Keratinocyte (primary cell): Measurements from ENCODE around the gene LGALS7B. TPM values are rescaled to one million over a fixed set of nuclear protein-coding genes. Genes with fewer than 3 reads are reported as not detected.

Experiments
- DNase-seq: peaks from one replicate; pipeline ENCODE4 v3.0.0-alpha.2; 2011; ENCODE audit warnings: low read depth, missing footprints, low spot score
- FAIRE-seq: peaks from 2 replicates; lab custom pipeline; 2011; peaks lifted over from hg19 to GRCh38; lab: Jason Lieb, UNC
- H2AFZ ChIP-seq: 2 replicates; pipeline ENCODE4 v1.6.0; 2012; ENCODE audit warnings: low read length, control low read depth, inconsistent platforms; ENCODE audit not compliant: control insufficient read depth
- H3K27ac ChIP-seq: 2 replicates; pipeline ENCODE4 v1.5.1; 2011; ENCODE audit warnings: low read length; ENCODE audit not compliant: control insufficient read depth, insufficient read depth
- H3K27me3 ChIP-seq: 3 replicates; pipeline ENCODE4 v1.6.0; 2011; ENCODE audit warnings: low read length; ENCODE audit not compliant: control insufficient read depth, insufficient read depth; ENCODE audit errors: extremely low read depth
- H3K36me3 ChIP-seq, 2 experiments: 2 replicates in 1 of 2; 3 replicates in 1 of 2; pipeline ENCODE4 v1.5.1; 2011; ENCODE audit warnings: low read length in 2 of 2, mild to moderate bottlenecking in 1 of 2; ENCODE audit not compliant: control insufficient read depth in 2 of 2, insufficient read depth in 2 of 2; ENCODE audit errors: extremely low read depth in 1 of 2
- H3K4me1 ChIP-seq: 3 replicates; pipeline ENCODE4 v1.5.1; 2011; ENCODE audit warnings: low read length; ENCODE audit not compliant: control insufficient read depth, insufficient read depth; ENCODE audit errors: extremely low read depth
- H3K4me2 ChIP-seq: 3 replicates; pipeline ENCODE4 v1.6.0; 2011; ENCODE audit warnings: low read depth, low read length; ENCODE audit not compliant: control insufficient read depth, insufficient read depth; ENCODE audit errors: extremely low read depth
- H3K4me3 ChIP-seq, 3 experiments: fragments of 200-600 bp in 1 of 3; sonication (generic) in 1 of 3; 2 replicates in 2 of 3; 3 replicates in 1 of 3; pipeline ENCODE4 v1.5.1; 2011 to 2016; ENCODE audit warnings: low read length in 3 of 3, mild to moderate bottlenecking in 3 of 3, control low read depth in 2 of 3, inconsistent platforms in 1 of 3, low read depth in 1 of 3, mixed read lengths in 1 of 3, mixed run types in 1 of 3, moderate library complexity in 1 of 3; ENCODE audit not compliant: control insufficient read depth in 2 of 3, insufficient read depth in 2 of 3; ENCODE audit errors: extremely low read depth in 1 of 3
- H3K79me2 ChIP-seq: 2 replicates; pipeline ENCODE4 v1.6.0; 2012; ENCODE audit warnings: low read length; ENCODE audit not compliant: control insufficient read depth, insufficient read depth
- H3K9ac ChIP-seq: 3 replicates; pipeline ENCODE4 v1.6.0; 2011; ENCODE audit warnings: low read length; ENCODE audit not compliant: control insufficient read depth, insufficient read depth; ENCODE audit errors: extremely low read depth
- H3K9me1 ChIP-seq: 3 replicates; pipeline ENCODE4 v1.6.0; 2011; ENCODE audit warnings: low read length; ENCODE audit not compliant: control insufficient read depth, insufficient read depth; ENCODE audit errors: extremely low read depth
- H3K9me3 ChIP-seq: 2 replicates; pipeline ENCODE4 v1.5.1; 2012; ENCODE audit warnings: low read depth, low read length; ENCODE audit not compliant: control insufficient read depth
- H4K20me1 ChIP-seq: 3 replicates; pipeline ENCODE4 v1.6.0; 2011; ENCODE audit warnings: low read length; ENCODE audit not compliant: control insufficient read depth, insufficient read depth; ENCODE audit errors: extremely low read depth
- EZH2 ChIP-seq: IDR thresholded peaks from one replicate; pipeline ENCODE4 v1.6.1; 2012; ENCODE audit warnings: inconsistent platforms, mild to moderate bottlenecking, low read length, moderate library complexity
- dilution Hi-C: fragments of 300-500 bp; cut with MboI; formaldehyde crosslinking; loops from one replicate; pipeline ENCODE4 v1.7.0; 2020; ENCODE audit warnings: low sequenced_read_pairs; ENCODE audit not compliant: extremely low pct_ligation_motif_present
- polyA plus RNA-seq, 5 experiments: library from polyadenylated mRNA; depleted of rRNA in 3 of 5; stranded (reverse) in 3 of 5; stranded (forward) in 1 of 5; unstranded in 1 of 5; fragments of >200 nt; gene quantifications; 1 replicate in 1 of 5; 2 replicates in 3 of 5; 3 replicates in 1 of 5; pipeline versions ENCODE4 v1.2.1 to v1.2.3, GENCODE V29; 2011 to 2012; ENCODE audit warnings: missing spikeins in 2 of 5, low read depth in 1 of 5, low replicate concordance in 1 of 5
- TF ChIP-seq, protein P1 (sequence below), 3 experiments: IDR thresholded peaks in 1 of 3; conservative IDR thresholded peaks in 1 of 3; optimal IDR thresholded peaks in 1 of 3; 2 replicates in 2 of 3; 3 replicates in 1 of 3; pipeline versions ENCODE3 to v1.5.1; 2011; ENCODE audit warnings: low read length in 3 of 3, mild to moderate bottlenecking in 3 of 3, moderate library complexity in 2 of 3, control low read depth in 1 of 3, inconsistent platforms in 1 of 3; ENCODE audit not compliant: insufficient read depth in 2 of 3; ENCODE audit errors: extremely low read depth in 1 of 3

The LGALS7B gene
- polyA plus RNA-seq, 1 donor (not counting 4 experiments of a cell fraction or from before 2014, with no cell fraction given) = 1,668 TPM

DNA sequence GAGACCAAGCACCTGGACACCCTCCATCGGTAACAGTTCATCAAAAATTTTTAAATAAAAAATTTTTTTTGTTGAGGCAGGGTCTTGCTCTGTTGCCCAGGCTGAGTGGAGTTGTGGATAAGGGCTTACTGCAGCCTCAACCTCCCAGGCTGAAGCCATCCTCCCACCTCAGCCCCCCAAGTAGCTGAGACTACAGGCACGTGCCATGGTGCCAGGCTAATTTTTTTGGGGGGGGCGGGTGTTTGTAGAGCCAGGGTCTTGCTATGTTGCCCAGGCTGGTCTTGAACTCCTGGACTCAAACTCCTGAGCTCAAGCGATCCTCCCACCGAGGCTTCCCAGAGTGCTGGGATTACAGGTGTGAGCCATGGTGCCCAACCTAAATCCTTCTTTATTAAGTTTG lies 4.7 kb downstream of the LGALS7B start:
- H3K27me3 ChIP-seq = no peaks in the 10 kb centered on the region
- H4K20me1 ChIP-seq = no peaks in the 10 kb centered on the region
- peaks cover 1% of the 10 kb centered on the region for H3K79me2 ChIP-seq
- DNase-seq (no peak), FAIRE-seq (no peak)
- no peaks in the 10 kb centered on the region for H3K9me1 ChIP-seq
- H3K4me1 ChIP-seq = peaks cover 21% of the 10 kb centered on the region
- no peaks in the 10 kb centered on the region for H3K9me3 ChIP-seq
- H3K36me3 ChIP-seq = no peaks in the 10 kb centered on the region
- peak overlapping the region; percentile 92 for H3K27ac ChIP-seq
- TF ChIP-seq EZH2 = no peak
- TF ChIP-seq, protein P1, sequence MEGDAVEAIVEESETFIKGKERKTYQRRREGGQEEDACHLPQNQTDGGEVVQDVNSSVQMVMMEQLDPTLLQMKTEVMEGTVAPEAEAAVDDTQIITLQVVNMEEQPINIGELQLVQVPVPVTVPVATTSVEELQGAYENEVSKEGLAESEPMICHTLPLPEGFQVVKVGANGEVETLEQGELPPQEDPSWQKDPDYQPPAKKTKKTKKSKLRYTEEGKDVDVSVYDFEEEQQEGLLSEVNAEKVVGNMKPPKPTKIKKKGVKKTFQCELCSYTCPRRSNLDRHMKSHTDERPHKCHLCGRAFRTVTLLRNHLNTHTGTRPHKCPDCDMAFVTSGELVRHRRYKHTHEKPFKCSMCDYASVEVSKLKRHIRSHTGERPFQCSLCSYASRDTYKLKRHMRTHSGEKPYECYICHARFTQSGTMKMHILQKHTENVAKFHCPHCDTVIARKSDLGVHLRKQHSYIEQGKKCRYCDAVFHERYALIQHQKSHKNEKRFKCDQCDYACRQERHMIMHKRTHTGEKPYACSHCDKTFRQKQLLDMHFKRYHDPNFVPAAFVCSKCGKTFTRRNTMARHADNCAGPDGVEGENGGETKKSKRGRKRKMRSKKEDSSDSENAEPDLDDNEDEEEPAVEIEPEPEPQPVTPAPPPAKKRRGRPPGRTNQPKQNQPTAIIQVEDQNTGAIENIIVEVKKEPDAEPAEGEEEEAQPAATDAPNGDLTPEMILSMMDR (optimal IDR thresholded peaks at IDR 0.05 in 1 of 3, IDR thresholded peaks at IDR 0.05 in 1 of 3, conservative IDR thresholded peaks at IDR 0.05 in 1 of 3; ENCODE audit: extremely low read depth in 1 of 3, insufficient read depth in 2 of 3, low read length in 3 of 3) = no peak
- no peak overlapping the region for H3K9ac ChIP-seq
- dilution Hi-C loops = no loop called here
- H3K4me2 ChIP-seq = peak overlapping the region; percentile 77
- no peak overlapping the region for H3K4me3 ChIP-seq
- no peak overlapping the region for H2AFZ ChIP-seq

DNA sequence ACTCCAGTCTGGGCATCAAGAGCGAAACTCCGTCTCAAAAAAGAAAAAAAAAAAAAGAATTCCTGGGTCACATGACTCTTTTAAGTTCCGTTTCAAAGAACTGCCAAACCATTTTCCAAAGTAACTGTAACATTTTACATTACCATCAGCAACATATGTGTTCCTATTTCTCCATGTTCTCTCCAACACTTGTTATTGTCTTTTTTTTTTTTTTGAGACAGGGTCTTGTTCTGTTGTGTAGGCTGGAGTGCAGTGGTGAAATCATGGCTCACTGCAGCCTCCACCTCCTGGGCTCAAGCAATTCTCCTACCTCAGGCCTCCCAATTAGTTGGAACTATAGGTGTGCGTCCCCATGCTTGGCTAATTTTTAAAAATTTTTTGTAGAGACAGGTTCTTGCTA lies 6.5 kb downstream of the LGALS7B start:
- no peak overlapping the region for H3K9ac ChIP-seq
- no peak overlapping the region for H2AFZ ChIP-seq
- no peaks in the 10 kb centered on the region for H3K36me3 ChIP-seq
- H4K20me1 ChIP-seq = no peaks in the 10 kb centered on the region
- dilution Hi-C loops = no loop called here
- H3K27me3 ChIP-seq = no peaks in the 10 kb centered on the region
- H3K27ac ChIP-seq = no peak overlapping the region
- H3K4me2 ChIP-seq = no peak overlapping the region
- H3K9me1 ChIP-seq = no peaks in the 10 kb centered on the region
- H3K4me3 ChIP-seq = no peak overlapping the region
- H3K9me3 ChIP-seq = no peaks in the 10 kb centered on the region
- FAIRE-seq (no peak), DNase-seq (no peak)
- no peaks in the 10 kb centered on the region for H3K79me2 ChIP-seq
- TF ChIP-seq EZH2 = no peak
- TF ChIP-seq, protein P1 (optimal IDR thresholded peaks at IDR 0.05 in 1 of 3, IDR thresholded peaks at IDR 0.05 in 1 of 3, conservative IDR thresholded peaks at IDR 0.05 in 1 of 3; ENCODE audit: extremely low read depth in 1 of 3, insufficient read depth in 2 of 3, low read length in 3 of 3) = no peak
- peaks cover 27% of the 10 kb centered on the region for H3K4me1 ChIP-seq
